Body of pancreas (tissue), 4 donors: ENCODE measurements around the gene C2CD4A. TPM values are rescaled to one million over a fixed set of nuclear protein-coding genes. Genes with fewer than 3 reads are reported as not detected.

Experiments
- ATAC-seq: fragments of 150-250 bp; one replicate; pipeline ENCODE4 v1.9.1; 2016
- DNase-seq, 4 donors: peaks; one replicate each; pipeline ENCODE4 v3.0.0-alpha.2; 2019
- H3K27ac ChIP-seq, 4 donors: fragments of 200-600 bp; sonication (generic); 1 replicate in 3 of 4; 2 replicates in 1 of 4; pipeline versions ENCODE4 v1.5.1 to v1.6.1; 2016 to 2019; ENCODE audit warnings: mild to moderate bottlenecking in 1 of 4, mixed read lengths in 1 of 4, moderate library complexity in 1 of 4
- H3K27me3 ChIP-seq, 2 donors: fragments of 200-600 bp; sonication (generic); one replicate each; pipeline ENCODE4 v1.6.0; 2016; ENCODE audit warnings: mild to moderate bottlenecking in 1 of 2
- H3K36me3 ChIP-seq, 2 donors: fragments of 200-600 bp; sonication (generic); replicated peaks in 1 of 2; 2 replicates each; pipeline ENCODE4 v1.5.1; 2016; ENCODE audit warnings: low read depth in 2 of 2; ENCODE audit not compliant: insufficient read depth in 1 of 2
- H3K4me1 ChIP-seq: fragments of 200-600 bp; sonication (generic); one replicate; pipeline ENCODE4 v1.6.0; 2016
- H3K4me3 ChIP-seq, 2 donors: fragments of 200-600 bp; sonication (generic); 1 replicate in 1 of 2; 2 replicates in 1 of 2; pipeline ENCODE4 v1.5.1; 2016 to 2019
- H3K9me3 ChIP-seq, 3 donors: fragments of 200-600 bp; sonication (generic); 1 replicate in 2 of 3; 2 replicates in 1 of 3; pipeline ENCODE4 v1.5.1; 2016
- POLR2A ChIP-seq, 3 donors: fragments of 450-650 bp; IDR thresholded peaks; one replicate each; pipeline ENCODE4 v1.6.1; 2016; ENCODE audit warnings: antibody characterized with exemption in 3 of 3, mild to moderate bottlenecking in 2 of 3
- WGBS, 2 donors: methylation state at CpG; one replicate each; pipeline ENCODE4 v1.1.5; 2017; 5-methylcytosine and 5-hydroxymethylcytosine counted together
- intact Hi-C: fragments of 100-400 bp; cut with DNase I; formaldehyde crosslinking; loops from one replicate; pipeline ENCODE4 v1.15.1; 2023
- total RNA-seq, 2 donors: library from RNA; depleted of rRNA; stranded (reverse); fragments of >200 nt; gene quantifications; one replicate each; pipeline ENCODE4 v1.1.0, GENCODE V29; 2016
- TF ChIP-seq, protein P1 (sequence below), 7 experiments: fragments of 450-650 bp in 4 of 7; fragments of 200-600 bp in 3 of 7; sonication (generic) in 3 of 7; IDR thresholded peaks; one replicate each; pipeline ENCODE4 v1.5.1; 2016 to 2019; ENCODE audit warnings: antibody characterized with exemption in 7 of 7

Gene C2CD4A
- total RNA-seq, 2 donors from 2014 or later: 1.6 to 2.1 TPM

DNA sequence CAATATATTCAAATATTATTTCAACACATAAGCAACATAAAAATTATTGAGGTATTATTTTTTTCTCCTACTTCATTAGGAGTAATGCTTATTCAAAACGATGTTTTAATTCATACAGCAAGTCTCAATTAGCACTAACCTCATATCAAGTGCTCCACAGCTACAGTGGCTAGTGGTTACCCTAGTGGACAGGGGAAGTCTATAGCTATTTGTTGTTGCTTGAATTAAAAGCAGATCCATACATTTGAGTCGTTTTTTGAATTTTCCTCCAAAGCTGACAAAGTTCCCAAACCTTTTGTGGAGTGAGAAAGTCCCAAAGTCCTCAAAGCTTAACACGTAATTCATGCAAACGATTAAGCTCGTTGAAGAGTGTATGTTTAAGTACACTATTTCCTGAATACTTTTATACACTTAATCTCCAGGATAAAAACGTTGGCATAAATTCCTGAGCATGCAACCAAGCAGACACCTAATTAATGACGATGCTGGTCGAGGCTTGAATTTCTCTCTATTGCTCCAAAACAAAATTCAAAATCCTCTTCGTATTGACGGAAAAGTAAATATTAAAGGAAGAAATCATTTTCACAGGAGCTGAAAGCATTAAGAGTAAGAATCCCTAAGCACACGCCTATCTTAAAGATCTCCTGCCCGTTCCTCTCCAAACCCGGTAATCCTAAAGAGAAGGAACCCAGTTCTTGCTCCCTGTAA is 7.5 kb upstream of the C2CD4A start:
- no peak for ATAC-seq
- peaks cover 37% of the 10 kb centered on the region for H3K4me1 ChIP-seq
- H3K27me3 ChIP-seq: no peaks in the 10 kb centered on the region
- no peak for TF ChIP-seq POLR2A (IDR thresholded peaks at IDR 0.05)
- TF ChIP-seq, protein P1, sequence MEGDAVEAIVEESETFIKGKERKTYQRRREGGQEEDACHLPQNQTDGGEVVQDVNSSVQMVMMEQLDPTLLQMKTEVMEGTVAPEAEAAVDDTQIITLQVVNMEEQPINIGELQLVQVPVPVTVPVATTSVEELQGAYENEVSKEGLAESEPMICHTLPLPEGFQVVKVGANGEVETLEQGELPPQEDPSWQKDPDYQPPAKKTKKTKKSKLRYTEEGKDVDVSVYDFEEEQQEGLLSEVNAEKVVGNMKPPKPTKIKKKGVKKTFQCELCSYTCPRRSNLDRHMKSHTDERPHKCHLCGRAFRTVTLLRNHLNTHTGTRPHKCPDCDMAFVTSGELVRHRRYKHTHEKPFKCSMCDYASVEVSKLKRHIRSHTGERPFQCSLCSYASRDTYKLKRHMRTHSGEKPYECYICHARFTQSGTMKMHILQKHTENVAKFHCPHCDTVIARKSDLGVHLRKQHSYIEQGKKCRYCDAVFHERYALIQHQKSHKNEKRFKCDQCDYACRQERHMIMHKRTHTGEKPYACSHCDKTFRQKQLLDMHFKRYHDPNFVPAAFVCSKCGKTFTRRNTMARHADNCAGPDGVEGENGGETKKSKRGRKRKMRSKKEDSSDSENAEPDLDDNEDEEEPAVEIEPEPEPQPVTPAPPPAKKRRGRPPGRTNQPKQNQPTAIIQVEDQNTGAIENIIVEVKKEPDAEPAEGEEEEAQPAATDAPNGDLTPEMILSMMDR (IDR thresholded peaks at IDR 0.05): peak in 1 of 7 experiments; percentile 12
- WGBS, 2 donors: 3% methylated on average over 13 of the region's 13 CpGs
- intact Hi-C loops: no loop called here
- H3K36me3 ChIP-seq: no peaks in the 10 kb centered on the region
- H3K4me3 ChIP-seq: peak overlapping the region; percentile 77 to 85
- H3K27ac ChIP-seq: peak overlapping the region in 3 of 4 donors; percentile 90 to 96 (median 93)
- DNase-seq: no peak
- H3K9me3 ChIP-seq: no peaks in the 10 kb centered on the region

DNA sequence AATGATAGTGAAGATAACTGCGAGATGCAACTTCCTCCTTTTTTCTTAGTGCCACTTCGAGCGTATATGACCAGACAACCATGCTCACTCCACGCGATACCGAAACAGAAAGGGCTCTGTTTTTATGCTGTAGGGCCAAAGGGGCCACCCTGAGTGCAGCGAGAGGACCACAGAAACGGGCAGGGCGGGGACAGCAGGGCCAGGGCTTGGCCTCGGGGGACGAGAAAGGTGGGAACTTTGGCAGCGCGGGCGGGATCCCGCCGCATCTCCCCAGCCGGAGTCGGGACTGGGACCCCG is 7.0 kb upstream of the C2CD4A start:
- ATAC-seq (peak; percentile 24), DNase-seq (peak; percentile 42 to 61 (median 51))
- WGBS, 2 donors: 0 to 1% methylated on average over 16 to 19 of the region's 19 CpGs
- Histone ChIP-seq H3K4me1 (peaks cover 37% of the 10 kb centered on the region), H3K27me3 (no peaks in the 10 kb centered on the region), H3K9me3 (no peaks in the 10 kb centered on the region), H3K27ac (peak overlapping the region; percentile 68 to 96 (median 92)), H3K36me3 (no peaks in the 10 kb centered on the region), H3K4me3 (peak overlapping the region; percentile 77 to 85)
- TF ChIP-seq, protein P1 (IDR thresholded peaks at IDR 0.05): no peak
- no peak for TF ChIP-seq POLR2A (IDR thresholded peaks at IDR 0.05)
- intact Hi-C loops: no loop called here

DNA sequence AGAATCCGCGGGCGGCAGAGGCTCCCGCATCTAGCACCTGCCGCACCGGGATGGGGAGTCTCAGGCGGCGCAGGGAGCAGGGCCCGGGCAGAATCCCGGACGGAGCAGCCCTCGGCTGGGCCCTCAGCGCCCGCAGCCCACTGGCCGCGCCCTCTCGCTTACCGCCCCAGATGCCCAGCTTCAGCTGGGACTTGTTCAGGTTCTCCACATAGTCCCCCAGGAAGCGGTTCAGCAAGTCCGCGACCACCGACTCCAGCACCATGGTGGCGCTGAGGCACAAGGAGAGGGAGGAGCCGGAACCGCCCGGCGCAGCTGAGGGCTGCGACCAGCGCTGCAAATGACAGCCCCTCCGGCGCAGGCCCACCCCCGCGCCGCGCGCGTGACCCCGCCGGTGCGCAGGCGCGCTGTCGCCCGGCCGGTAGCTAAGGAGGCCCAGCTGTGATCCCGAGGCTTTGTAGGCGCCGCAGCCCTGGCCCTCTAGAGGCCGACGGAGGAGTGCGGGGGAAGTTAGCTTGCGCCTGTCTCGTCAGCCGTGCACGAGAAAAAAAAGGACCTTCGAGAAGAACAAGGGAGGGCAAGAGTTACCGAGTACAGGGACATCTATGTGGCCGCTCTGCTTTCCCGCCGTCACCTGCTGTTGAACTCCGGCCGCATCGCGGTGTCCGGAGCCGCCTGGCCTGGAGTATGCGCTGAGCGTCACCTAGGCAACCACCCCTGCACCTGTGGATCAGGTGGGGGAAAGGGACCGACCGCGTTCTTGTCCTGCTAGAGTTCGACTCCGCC is 6.5 kb upstream of the C2CD4A start, which contains the start of gene VPS13C:
VPS13C (minus strand) TSS at position 335 of the 783 bp plus-strand sequence; CDS start at position 262, 73 bp downstream.
- peaks cover 32% of the 10 kb centered on the region for H3K4me1 ChIP-seq
- TF ChIP-seq POLR2A (IDR thresholded peaks at IDR 0.05): peak; percentile 74 to 88 (median 81)
- TF ChIP-seq, protein P1 (IDR thresholded peaks at IDR 0.05): peak; percentile 71 to 97 (median 95)
- WGBS, 2 donors: 0% methylated on average over 32 to 73 of the region's 73 CpGs
- ATAC-seq (peak; percentile 97), DNase-seq (peak; percentile 93 to 96 (median 94))
- H3K4me3 ChIP-seq: peak within 1 kb of the TSS; percentile 77 to 85
- intact Hi-C loops: no loop called here
- no peaks in the 10 kb centered on the region for H3K9me3 ChIP-seq
- no peaks in the 10 kb centered on the region for H3K36me3 ChIP-seq
- H3K27me3 ChIP-seq: no peaks in the 10 kb centered on the region
- H3K27ac ChIP-seq: peak within 1 kb of the TSS; percentile 68 to 96 (median 92)

DNA sequence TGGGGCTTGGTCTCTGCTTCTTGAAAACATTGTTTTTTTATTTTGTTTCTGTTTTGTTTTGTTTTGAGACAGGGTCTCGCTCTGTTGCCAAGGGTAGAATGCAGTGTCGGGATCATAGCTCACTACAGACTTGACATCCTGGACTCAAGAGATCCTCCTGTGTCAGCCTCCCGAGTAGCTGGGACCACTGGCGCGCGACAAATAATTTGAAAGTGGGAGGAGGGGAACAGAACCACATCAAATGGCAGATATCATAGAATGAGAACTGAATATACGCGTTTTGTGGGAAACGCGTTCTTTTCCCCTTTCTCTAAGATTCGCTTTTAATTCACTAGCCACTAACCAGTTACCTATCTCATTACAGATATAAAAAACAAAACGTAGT is 5.9 kb upstream of the C2CD4A start:
- Histone ChIP-seq H3K27ac (peak overlapping the region; percentile 68 to 96 (median 92)), H3K36me3 (no peaks in the 10 kb centered on the region), H3K9me3 (no peaks in the 10 kb centered on the region), H3K4me1 (peaks cover 34% of the 10 kb centered on the region), H3K27me3 (no peaks in the 10 kb centered on the region), H3K4me3 (peak overlapping the region; percentile 44 to 85)
- WGBS, 2 donors: 11% methylated on average over 12 of the region's 12 CpGs
- intact Hi-C loops: no loop called here
- TF ChIP-seq, protein P1 (IDR thresholded peaks at IDR 0.05): no peak
- no peak for TF ChIP-seq POLR2A (IDR thresholded peaks at IDR 0.05)
- no peak for DNase-seq
- no peak for ATAC-seq
